Thyroid gland (tissue), 4 donors: ENCODE results near the gene GPR15LG. TPM values are rescaled to one million over a fixed set of nuclear protein-coding genes. Genes with fewer than 3 reads are reported as not detected.
A peak's percentile ranks its signal among the peaks of the same experiment; 100 is the strongest.
"Not testable (repeated sequence)": the region's sequence is repeated elsewhere in the genome, so short reads cannot be mapped to it uniquely, and the experiment has no call there.

ENCODE experiments used
- DNase-seq, 2 donors: peaks; one replicate each; pipeline ENCODE4 v3.0.0-alpha.2; 2019
- H3K27ac ChIP-seq, 3 donors: fragments of 200-600 bp; sonication (generic); 1 replicate in 2 of 3; 2 replicates in 1 of 3; pipeline ENCODE4 v1.5.1; 2016 to 2019; ENCODE audit warnings: mild to moderate bottlenecking in 1 of 3, moderate library complexity in 1 of 3
- H3K27me3 ChIP-seq: fragments of 200-600 bp; sonication (generic); one replicate; pipeline ENCODE4 v1.5.1; 2019
- H3K36me3 ChIP-seq, 2 donors: fragments of 200-600 bp; sonication (generic); one replicate each; pipeline ENCODE4 v1.5.1; 2016 to 2019
- H3K4me1 ChIP-seq, 2 donors: fragments of 200-600 bp; sonication (generic); one replicate each; pipeline ENCODE4 v1.5.1; 2017 to 2019
- H3K4me3 ChIP-seq, 3 donors: fragments of 200-600 bp; sonication (generic); replicated peaks in 1 of 3; 1 replicate in 2 of 3; 2 replicates in 1 of 3; pipeline ENCODE4 v1.5.1; 2016; ENCODE audit warnings: mild to moderate bottlenecking in 1 of 3
- H3K9me3 ChIP-seq: fragments of 200-600 bp; sonication (generic); one replicate; pipeline ENCODE4 v1.5.1; 2017
- CTCF ChIP-seq, 6 experiments: fragments of 200-600 bp in 3 of 6; fragments of 450-650 bp in 3 of 6; sonication (generic) in 3 of 6; IDR thresholded peaks; one replicate each; pipeline ENCODE4 v1.5.1; 2016 to 2019; ENCODE audit warnings: antibody characterized with exemption in 6 of 6, mild to moderate bottlenecking in 2 of 6, inconsistent platforms in 1 of 6, moderate library complexity in 1 of 6
- POLR2A ChIP-seq, 2 donors: fragments of 450-650 bp; IDR thresholded peaks; one replicate each; pipeline ENCODE4 v1.6.1; 2017; ENCODE audit warnings: antibody characterized with exemption in 2 of 2, mild to moderate bottlenecking in 2 of 2, moderate library complexity in 1 of 2
- WGBS, 2 donors: methylation state at CpG; one replicate each; pipeline ENCODE4 v1.1.5; 2017; 5-methylcytosine and 5-hydroxymethylcytosine counted together
- intact Hi-C: fragments of 100-400 bp; cut with DNase I; formaldehyde crosslinking; loops from one replicate; pipeline ENCODE4 v1.15.1; 2023
- total RNA-seq, 4 donors: library from RNA; depleted of rRNA; stranded (reverse); fragments of >200 nt; gene quantifications; one replicate each; pipeline ENCODE4 v1.2.3, GENCODE V29; 2016

GPR15LG gene
- total RNA-seq, 4 donors from 2014 or later: not detected

GRCh38 chr10:84178160-84178609, 4.6 kb downstream of the GPR15LG start:
- no peaks in the 10 kb centered on the region for H3K36me3 ChIP-seq
- intact Hi-C loops: no loop called here
- peaks cover 7 to 10% of the 10 kb centered on the region in 2 donors for H3K4me1 ChIP-seq
- 92 to 97% methylated on average over 3 of the region's 3 CpGs for WGBS, 2 donors
- H3K27me3 ChIP-seq: no peaks in the 10 kb centered on the region
- no peaks in the 10 kb centered on the region for H3K9me3 ChIP-seq
- no peak overlapping the region for H3K27ac ChIP-seq
- TF ChIP-seq POLR2A (IDR thresholded peaks at IDR 0.05): no peak
- no peak for TF ChIP-seq CTCF (IDR thresholded peaks at IDR 0.05)
- H3K4me3 ChIP-seq: no peak overlapping the region
- no peak for DNase-seq

GRCh38 chr10:84179059-84179710, 5.6 kb downstream of the GPR15LG start:
- Histone ChIP-seq H3K36me3 (no peaks in the 10 kb centered on the region), H3K27ac (no peak overlapping the region), H3K4me1 (peaks cover 7 to 10% of the 10 kb centered on the region in 2 donors), H3K4me3 (no peak overlapping the region), H3K27me3 (no peaks in the 10 kb centered on the region), H3K9me3 (no peaks in the 10 kb centered on the region)
- peak; percentile 67 to 69 for DNase-seq
- WGBS, 2 donors: 41 to 51% methylated on average over 9 to 11 of the region's 12 CpGs
- no peak for TF ChIP-seq CTCF (IDR thresholded peaks at IDR 0.05)
- no peak for TF ChIP-seq POLR2A (IDR thresholded peaks at IDR 0.05)
- intact Hi-C loops: no loop called here

GRCh38 chr10:84180386-84180785, 6.8 kb downstream of the GPR15LG start:
- H3K9me3 ChIP-seq, H3K4me1 ChIP-seq, H3K36me3 ChIP-seq, H3K4me3 ChIP-seq, intact Hi-C loops, DNase-seq, H3K27me3 ChIP-seq: not testable (repeated sequence)
- peak overlapping the region in 1 of 3 donors; percentile 36 for H3K27ac ChIP-seq
- 95 to 98% methylated on average over 8 to 13 of the region's 22 CpGs for WGBS, 2 donors

- H3K36me3 ChIP-seq: no peaks in the 10 kb centered on the region
- peaks cover 7 to 10% of the 10 kb centered on the region in 2 donors for H3K4me1 ChIP-seq
- intact Hi-C loops: no loop called here
- H3K27ac ChIP-seq: no peak overlapping the region
- no peaks in the 10 kb centered on the region for H3K27me3 ChIP-seq
- DNase-seq: no peak
- H3K4me3 ChIP-seq: no peak overlapping the region
- TF ChIP-seq POLR2A (IDR thresholded peaks at IDR 0.05) (no peak), CTCF (IDR thresholded peaks at IDR 0.05) (no peak)
- 90 to 94% methylated on average over 3 to 5 of the region's 5 CpGs for WGBS, 2 donors
- H3K9me3 ChIP-seq: no peaks in the 10 kb centered on the region
Measured at GRCh38 chr10:84181631-84182030, 8.0 kb downstream of the GPR15LG start.

GRCh38 chr10:84184517-84184916, 10.9 kb downstream of the GPR15LG start:
- intact Hi-C loops: no loop called here
- TF ChIP-seq POLR2A (IDR thresholded peaks at IDR 0.05) (no peak), CTCF (IDR thresholded peaks at IDR 0.05) (no peak)
- 81 to 90% methylated on average over 4 of the region's 4 CpGs for WGBS, 2 donors

More at GRCh38 chr10:84184517-84184916, 10.9 kb downstream of the GPR15LG start:
- Histone ChIP-seq H3K4me3 (no peak overlapping the region), H3K36me3 (no peaks in the 10 kb centered on the region), H3K4me1 (peaks cover 1 to 2% of the 10 kb centered on the region in 2 donors), H3K9me3 (no peaks in the 10 kb centered on the region), H3K27me3 (no peaks in the 10 kb centered on the region), H3K27ac (no peak overlapping the region)
- DNase-seq: no peak
